Measurements from ENCODE around the gene UBQLN3.

DNA sequence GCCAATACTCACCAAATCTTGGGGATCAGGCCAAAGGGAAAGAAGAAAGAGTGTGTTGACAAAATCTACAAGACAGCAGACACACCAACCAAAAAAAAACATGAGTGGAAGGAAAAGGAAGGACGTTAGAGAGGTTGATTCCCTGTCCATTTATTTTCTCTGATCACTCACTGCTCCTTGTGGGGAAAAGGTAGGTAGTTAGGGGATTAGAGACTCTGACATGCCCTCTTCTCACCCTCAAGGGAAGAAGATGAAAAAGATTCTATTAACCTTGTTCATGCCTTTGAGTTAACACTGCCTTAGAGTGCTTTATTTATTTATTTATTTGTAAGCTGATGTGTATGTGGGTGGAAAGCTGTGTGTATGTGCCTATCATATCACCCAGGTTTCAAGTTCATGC lies 38.7 kb upstream of the UBQLN3 start, which contains the start of gene OR52H1:
- TF ChIP-seq POLR2A (IDR thresholded peaks at IDR 0.05; ENCODE audit: low read depth, low read length) (no peak), POLR2AphosphoS5 (IDR thresholded peaks at IDR 0.05; ENCODE audit: low read depth, low read length) (no peak), PAX5 (IDR thresholded peaks at IDR 0.05; ENCODE audit: insufficient read depth, low read length, severe bottlenecking) (no peak), TAF1 (IDR thresholded peaks at IDR 0.05; ENCODE audit: low read depth, low read length) (no peak)

All from GM12891 (cell line).